ENCODE data around the gene MLLT3. TPM values are rescaled to one million over a fixed set of nuclear protein-coding genes. Genes with fewer than 3 reads are reported as not detected.

The MLLT3 gene
- total RNA-seq, 1 donor from 2014 or later: 39.1 TPM

DNA sequence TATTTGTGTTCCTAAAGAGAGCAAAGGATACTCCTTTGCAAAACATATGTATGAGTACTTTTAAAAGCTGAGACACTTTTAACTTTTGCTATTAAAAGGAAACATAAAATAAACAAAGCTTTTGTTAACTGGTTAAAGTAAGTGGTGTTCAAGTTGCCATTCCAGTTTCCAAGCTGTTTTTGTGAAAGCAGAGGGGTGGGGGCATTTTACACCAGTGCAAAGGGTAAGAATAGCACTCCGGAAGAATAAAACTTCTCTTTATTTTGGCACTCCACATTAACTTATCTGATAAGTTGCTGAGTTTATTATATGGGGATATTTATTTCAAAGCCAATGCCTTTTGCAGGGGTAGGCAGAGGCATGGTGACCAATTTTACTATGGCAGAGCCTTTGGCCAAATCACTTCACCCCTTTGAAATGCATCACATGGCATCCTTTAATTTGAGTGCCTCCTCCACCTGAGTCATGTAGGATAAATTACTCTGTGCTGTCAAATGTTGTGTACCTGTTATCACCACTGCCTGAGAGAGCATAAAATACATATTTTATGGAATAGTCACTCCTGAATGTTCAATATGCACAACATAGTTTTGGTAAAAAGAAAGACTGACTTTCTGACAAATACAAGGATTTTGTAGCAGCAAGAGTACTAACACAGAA is 62.9 kb downstream of the MLLT3 start:
- no peak overlapping the region for H3K27ac ChIP-seq
- H3K4me2 ChIP-seq: no peak overlapping the region
- Mint-ChIP-seq H3K27me3 (ENCODE audit: insufficient read depth, low read depth) (no peaks in the 10 kb centered on the region), H3K4me1 (peaks cover 35% of the 10 kb centered on the region), H3K36me3 (no peaks in the 10 kb centered on the region), H3K4me3 (no peak overlapping the region), H3K27ac (no peak overlapping the region), H3K9me3 (no peaks in the 10 kb centered on the region)
- H3K36me3 ChIP-seq: no peaks in the 10 kb centered on the region
- H3K4me1 ChIP-seq: peaks cover 7% of the 10 kb centered on the region
- DNase-seq (ENCODE audit: low spot score): no peak
- no peaks in the 10 kb centered on the region for H3K27me3 ChIP-seq
- H3K9ac ChIP-seq: no peak overlapping the region
- no peaks in the 10 kb centered on the region for H3K9me3 ChIP-seq (ENCODE audit: low read depth)
- H3F3A ChIP-seq (ENCODE audit: low read depth): no peaks in the 10 kb centered on the region
- peaks cover 22% of the 10 kb centered on the region for H4K20me1 ChIP-seq (ENCODE audit: low read depth)
- no peaks in the 10 kb centered on the region for H3K79me2 ChIP-seq (ENCODE audit: low read depth)
- H2AFZ ChIP-seq (replicated peaks): no peak overlapping the region
- no peak overlapping the region for H3K4me3 ChIP-seq
- no peak for TF ChIP-seq EZH2 (IDR thresholded peaks at IDR 0.05)
- TF ChIP-seq, protein P1, sequence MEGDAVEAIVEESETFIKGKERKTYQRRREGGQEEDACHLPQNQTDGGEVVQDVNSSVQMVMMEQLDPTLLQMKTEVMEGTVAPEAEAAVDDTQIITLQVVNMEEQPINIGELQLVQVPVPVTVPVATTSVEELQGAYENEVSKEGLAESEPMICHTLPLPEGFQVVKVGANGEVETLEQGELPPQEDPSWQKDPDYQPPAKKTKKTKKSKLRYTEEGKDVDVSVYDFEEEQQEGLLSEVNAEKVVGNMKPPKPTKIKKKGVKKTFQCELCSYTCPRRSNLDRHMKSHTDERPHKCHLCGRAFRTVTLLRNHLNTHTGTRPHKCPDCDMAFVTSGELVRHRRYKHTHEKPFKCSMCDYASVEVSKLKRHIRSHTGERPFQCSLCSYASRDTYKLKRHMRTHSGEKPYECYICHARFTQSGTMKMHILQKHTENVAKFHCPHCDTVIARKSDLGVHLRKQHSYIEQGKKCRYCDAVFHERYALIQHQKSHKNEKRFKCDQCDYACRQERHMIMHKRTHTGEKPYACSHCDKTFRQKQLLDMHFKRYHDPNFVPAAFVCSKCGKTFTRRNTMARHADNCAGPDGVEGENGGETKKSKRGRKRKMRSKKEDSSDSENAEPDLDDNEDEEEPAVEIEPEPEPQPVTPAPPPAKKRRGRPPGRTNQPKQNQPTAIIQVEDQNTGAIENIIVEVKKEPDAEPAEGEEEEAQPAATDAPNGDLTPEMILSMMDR (IDR thresholded peaks at IDR 0.05): no peak
- no peak for TF ChIP-seq EZH2phosphoT487 (IDR thresholded peaks at IDR 0.05)

- H3K27me3 Mint-ChIP-seq (ENCODE audit: insufficient read depth, low read depth): no peaks in the 10 kb centered on the region
Observed at GRCh38 chr9:20558566-20559016, 63.7 kb downstream of the MLLT3 start.

GRCh38 chr9:20557890-20558565 is 64.3 kb downstream of the MLLT3 start:
- no peaks in the 10 kb centered on the region for H3K36me3 Mint-ChIP-seq
- Histone ChIP-seq H2AFZ (replicated peaks) (no peak overlapping the region), H3K27ac (no peak overlapping the region), H3K9me3 (ENCODE audit: low read depth) (no peaks in the 10 kb centered on the region), H3K4me3 (no peak overlapping the region), H4K20me1 (ENCODE audit: low read depth) (peaks cover 9% of the 10 kb centered on the region), H3K9ac (no peak overlapping the region), H3K4me1 (peaks cover 7% of the 10 kb centered on the region), H3K36me3 (no peaks in the 10 kb centered on the region), H3K27me3 (no peaks in the 10 kb centered on the region), H3F3A (ENCODE audit: low read depth) (no peaks in the 10 kb centered on the region), H3K4me2 (no peak overlapping the region), H3K79me2 (ENCODE audit: low read depth) (no peaks in the 10 kb centered on the region)
- H3K4me1 Mint-ChIP-seq: peaks cover 32% of the 10 kb centered on the region
- no peaks in the 10 kb centered on the region for H3K9me3 Mint-ChIP-seq
- H3K4me3 Mint-ChIP-seq: no peak overlapping the region
- H3K27ac Mint-ChIP-seq: no peak overlapping the region
- no peak for DNase-seq (ENCODE audit: low spot score)
- TF ChIP-seq EZH2 (IDR thresholded peaks at IDR 0.05) (no peak), EZH2phosphoT487 (IDR thresholded peaks at IDR 0.05) (no peak)
- TF ChIP-seq, protein P1 (IDR thresholded peaks at IDR 0.05): no peak
- H3K27me3 Mint-ChIP-seq (ENCODE audit: insufficient read depth, low read depth): no peaks in the 10 kb centered on the region

More at GRCh38 chr9:20558566-20559016, 63.7 kb downstream of the MLLT3 start:
- Histone ChIP-seq H4K20me1 (ENCODE audit: low read depth) (peaks cover 14% of the 10 kb centered on the region), H3K27ac (no peak overlapping the region), H3K9me3 (ENCODE audit: low read depth) (no peaks in the 10 kb centered on the region), H3K79me2 (ENCODE audit: low read depth) (no peaks in the 10 kb centered on the region), H3K27me3 (no peaks in the 10 kb centered on the region), H3F3A (ENCODE audit: low read depth) (no peaks in the 10 kb centered on the region), H3K4me3 (no peak overlapping the region), H3K4me1 (peaks cover 7% of the 10 kb centered on the region), H3K9ac (no peak overlapping the region), H2AFZ (replicated peaks) (no peak overlapping the region), H3K36me3 (no peaks in the 10 kb centered on the region), H3K4me2 (no peak overlapping the region)
- Mint-ChIP-seq H3K4me3 (no peak overlapping the region), H3K9me3 (no peaks in the 10 kb centered on the region), H3K27ac (no peak overlapping the region), H3K4me1 (peaks cover 33% of the 10 kb centered on the region), H3K36me3 (no peaks in the 10 kb centered on the region)
- DNase-seq (ENCODE audit: low spot score): peak; percentile 4
- TF ChIP-seq, protein P1 (IDR thresholded peaks at IDR 0.05): no peak
- TF ChIP-seq EZH2 (IDR thresholded peaks at IDR 0.05) (no peak), EZH2phosphoT487 (IDR thresholded peaks at IDR 0.05) (no peak)
